ENCODE measurements around the gene TMSB10. TPM values are rescaled to one million over a fixed set of nuclear protein-coding genes. Genes with fewer than 3 reads are reported as not detected.

The TMSB10 gene
- total and polyA plus RNA-seq, 4 donors = 225 to 518 (median 256) TPM

GRCh38 chr2:84938194-84938879, 32.9 kb downstream of the TMSB10 start:
- WGBS = 82% methylated on average over 5 of the region's 5 CpGs
- Histone ChIP-seq H3K36me3 (ENCODE audit: control insufficient read depth in 4 of 4, insufficient read depth in 3 of 4, low read depth in 1 of 4, low read length in 3 of 4) (no peaks in the 10 kb centered on the region), H3K4me1 (ENCODE audit: control insufficient read depth in 4 of 4, insufficient read depth in 4 of 4, low read length in 3 of 4) (no peaks in the 10 kb centered on the region), H3K27ac (ENCODE audit: low read depth in 1 of 2, low read length in 2 of 2) (no peak overlapping the region), H3K4me3 (ENCODE audit: low read depth in 1 of 3, low read length in 3 of 3) (no peak overlapping the region), H3K9ac (ENCODE audit: low read depth in 1 of 2, low read length in 2 of 2) (no peak overlapping the region), H3K27me3 (ENCODE audit: control insufficient read depth in 4 of 4, insufficient read depth in 4 of 4, low read length in 3 of 4) (no peaks in the 10 kb centered on the region), H3K9me3 (ENCODE audit: control insufficient read depth in 4 of 4, low read length in 3 of 4) (no peaks in the 10 kb centered on the region)
- no peak for DNase-seq (ENCODE audit: low spot score)
- TF ChIP-seq JUND (IDR thresholded peaks at IDR 0.05) (no peak), YY1 (IDR thresholded peaks at IDR 0.05) (no peak), ZBTB33 (IDR thresholded peaks at IDR 0.05) (no peak), GABPA (IDR thresholded peaks at IDR 0.05 in 1 of 2, conservative IDR thresholded peaks at IDR 0.05 in 1 of 2) (no peak)

- WGBS = 64% methylated on average over 9 of the region's 9 CpGs
- no peak for DNase-seq (ENCODE audit: low spot score)
- Histone ChIP-seq H3K36me3 (ENCODE audit: control insufficient read depth in 4 of 4, insufficient read depth in 3 of 4, low read depth in 1 of 4, low read length in 3 of 4) (no peaks in the 10 kb centered on the region), H3K9ac (ENCODE audit: low read depth in 1 of 2, low read length in 2 of 2) (no peak overlapping the region), H3K4me1 (ENCODE audit: control insufficient read depth in 4 of 4, insufficient read depth in 4 of 4, low read length in 3 of 4) (no peaks in the 10 kb centered on the region), H3K9me3 (ENCODE audit: control insufficient read depth in 4 of 4, low read length in 3 of 4) (no peaks in the 10 kb centered on the region), H3K4me3 (ENCODE audit: low read depth in 1 of 3, low read length in 3 of 3) (no peak overlapping the region), H3K27ac (ENCODE audit: low read depth in 1 of 2, low read length in 2 of 2) (no peak overlapping the region), H3K27me3 (ENCODE audit: control insufficient read depth in 4 of 4, insufficient read depth in 4 of 4, low read length in 3 of 4) (no peaks in the 10 kb centered on the region)
- no peak for TF ChIP-seq RAD21 (IDR thresholded peaks at IDR 0.05)
- no peak for TF ChIP-seq HNF4G (IDR thresholded peaks at IDR 0.05)
- TF ChIP-seq CTCF (IDR thresholded peaks at IDR 0.05; ENCODE audit: low read depth, low read length, missing input control) = no peak
- no peak for TF ChIP-seq TAF1 (conservative IDR thresholded peaks at IDR 0.05)
- no peak for TF ChIP-seq RXRA (IDR thresholded peaks at IDR 0.05)
- TF ChIP-seq GABPA (IDR thresholded peaks at IDR 0.05 in 1 of 2, conservative IDR thresholded peaks at IDR 0.05 in 1 of 2) = no peak
- no peak for TF ChIP-seq FOXA2 (IDR thresholded peaks at IDR 0.05)
Measured at GRCh38 chr2:84939426-84940087, 34.1 kb downstream of the TMSB10 start.

GRCh38 chr2:84940088-84940470, 34.6 kb downstream of the TMSB10 start:
- Histone ChIP-seq H3K27ac (ENCODE audit: low read depth in 1 of 2, low read length in 2 of 2) (no peak overlapping the region), H3K4me1 (ENCODE audit: control insufficient read depth in 4 of 4, insufficient read depth in 4 of 4, low read length in 3 of 4) (no peaks in the 10 kb centered on the region), H3K9me3 (ENCODE audit: control insufficient read depth in 4 of 4, low read length in 3 of 4) (no peaks in the 10 kb centered on the region), H3K27me3 (ENCODE audit: control insufficient read depth in 4 of 4, insufficient read depth in 4 of 4, low read length in 3 of 4) (no peaks in the 10 kb centered on the region), H3K36me3 (ENCODE audit: control insufficient read depth in 4 of 4, insufficient read depth in 3 of 4, low read depth in 1 of 4, low read length in 3 of 4) (no peaks in the 10 kb centered on the region), H3K9ac (ENCODE audit: low read depth in 1 of 2, low read length in 2 of 2) (no peak overlapping the region), H3K4me3 (ENCODE audit: low read depth in 1 of 3, low read length in 3 of 3) (no peak overlapping the region)
- no peak for DNase-seq (ENCODE audit: low spot score)
- TF ChIP-seq NR2F2 (IDR thresholded peaks at IDR 0.05) (no peak), HNF4G (IDR thresholded peaks at IDR 0.05) (no peak), SP1 (IDR thresholded peaks at IDR 0.05) (no peak)
- WGBS = 81% methylated on average over 3 of the region's 3 CpGs

Data from liver (tissue), 9 donors.